Fibroblast of lung (primary cell): ENCODE data around the gene MAPKBP1.

Experiments
- CTCF ChIP-seq, 2 donors: IDR thresholded peaks in 1 of 2; conservative IDR thresholded peaks in 1 of 2; 1 replicate in 1 of 2; 2 replicates in 1 of 2; pipeline ENCODE4 v1.5.1; 2011 to 2012; ENCODE audit warnings: low read length in 2 of 2, control low read depth in 1 of 2, inconsistent platforms in 1 of 2, low read depth in 1 of 2, mild to moderate bottlenecking in 1 of 2
- EZH2 ChIP-seq: IDR thresholded peaks from 2 replicates; pipeline ENCODE4 v1.5.1; 2012; ENCODE audit warnings: low read length, control low read depth, mild to moderate bottlenecking; ENCODE audit errors: missing control alignments

DNA sequence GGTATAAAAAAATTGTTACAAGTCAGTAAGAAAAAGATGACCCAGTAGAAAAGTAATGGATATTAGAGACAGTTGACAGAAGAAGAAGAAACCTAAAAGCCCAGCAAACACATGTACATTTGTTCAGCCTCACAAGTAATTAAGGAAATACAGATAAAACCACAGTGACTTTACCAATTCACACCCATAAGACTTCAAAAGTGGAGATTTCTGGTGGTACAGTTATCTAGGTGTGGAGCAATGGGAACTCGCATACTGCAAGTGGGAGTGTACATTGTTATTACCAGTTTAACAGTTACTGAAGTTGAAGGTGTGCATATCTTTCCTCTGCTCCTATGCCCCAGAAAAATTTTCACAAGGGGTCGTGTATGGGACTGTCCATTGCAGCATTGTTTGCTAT lies 18.1 kb upstream of the MAPKBP1 start:
- TF ChIP-seq CTCF (conservative IDR thresholded peaks at IDR 0.05 in 1 of 2, IDR thresholded peaks at IDR 0.05 in 1 of 2; ENCODE audit: low read depth in 1 of 2, low read length in 2 of 2) (no peak), EZH2 (no peak)
